ENCODE measurements around the gene JDP2. TPM values are rescaled to one million over a fixed set of nuclear protein-coding genes. Genes with fewer than 3 reads are reported as not detected.

Gene JDP2
- total RNA-seq, 4 donors from 2014 or later = 32.9 to 86.8 (median 50.1) TPM

DNA sequence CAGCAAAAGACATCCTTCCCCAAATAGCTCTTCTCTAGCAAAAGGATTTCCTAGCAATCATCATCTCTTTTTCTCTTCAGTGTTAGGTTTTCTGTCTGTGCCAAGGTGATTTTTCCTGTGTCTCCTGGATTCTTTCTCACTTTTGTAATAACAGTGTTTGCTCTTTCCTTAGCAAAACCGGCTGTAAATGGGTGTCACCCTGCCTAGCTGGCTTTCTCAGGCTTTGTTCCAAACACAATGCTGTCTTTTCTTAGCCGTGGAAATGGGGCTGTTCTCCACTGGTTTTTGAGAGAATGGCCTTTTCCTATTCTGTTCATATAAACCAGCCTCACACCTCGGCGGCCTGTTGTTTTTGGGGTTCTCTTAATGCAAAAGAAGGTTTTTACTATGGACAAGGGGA lies 21.9 kb downstream of the JDP2 start:
- no peaks in the 10 kb centered on the region for H3K27me3 ChIP-seq
- H3K4me3 ChIP-seq = no peak overlapping the region
- H3K27ac ChIP-seq = peak overlapping the region; percentile 39 to 86
- H3K4me1 ChIP-seq = peaks cover 20 to 22% of the 10 kb centered on the region in 2 donors
- no peak for DNase-seq
- TF ChIP-seq POLR2A (IDR thresholded peaks at IDR 0.05) = no peak
- TF ChIP-seq, protein P1, sequence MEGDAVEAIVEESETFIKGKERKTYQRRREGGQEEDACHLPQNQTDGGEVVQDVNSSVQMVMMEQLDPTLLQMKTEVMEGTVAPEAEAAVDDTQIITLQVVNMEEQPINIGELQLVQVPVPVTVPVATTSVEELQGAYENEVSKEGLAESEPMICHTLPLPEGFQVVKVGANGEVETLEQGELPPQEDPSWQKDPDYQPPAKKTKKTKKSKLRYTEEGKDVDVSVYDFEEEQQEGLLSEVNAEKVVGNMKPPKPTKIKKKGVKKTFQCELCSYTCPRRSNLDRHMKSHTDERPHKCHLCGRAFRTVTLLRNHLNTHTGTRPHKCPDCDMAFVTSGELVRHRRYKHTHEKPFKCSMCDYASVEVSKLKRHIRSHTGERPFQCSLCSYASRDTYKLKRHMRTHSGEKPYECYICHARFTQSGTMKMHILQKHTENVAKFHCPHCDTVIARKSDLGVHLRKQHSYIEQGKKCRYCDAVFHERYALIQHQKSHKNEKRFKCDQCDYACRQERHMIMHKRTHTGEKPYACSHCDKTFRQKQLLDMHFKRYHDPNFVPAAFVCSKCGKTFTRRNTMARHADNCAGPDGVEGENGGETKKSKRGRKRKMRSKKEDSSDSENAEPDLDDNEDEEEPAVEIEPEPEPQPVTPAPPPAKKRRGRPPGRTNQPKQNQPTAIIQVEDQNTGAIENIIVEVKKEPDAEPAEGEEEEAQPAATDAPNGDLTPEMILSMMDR (IDR thresholded peaks at IDR 0.05) = no peak
- H3K36me3 ChIP-seq = no peaks in the 10 kb centered on the region
- no peaks in the 10 kb centered on the region for H3K9me3 ChIP-seq
- intact Hi-C loops (cut with DNase I; ENCODE audit: low total_unique reads) = no loop called here

DNA sequence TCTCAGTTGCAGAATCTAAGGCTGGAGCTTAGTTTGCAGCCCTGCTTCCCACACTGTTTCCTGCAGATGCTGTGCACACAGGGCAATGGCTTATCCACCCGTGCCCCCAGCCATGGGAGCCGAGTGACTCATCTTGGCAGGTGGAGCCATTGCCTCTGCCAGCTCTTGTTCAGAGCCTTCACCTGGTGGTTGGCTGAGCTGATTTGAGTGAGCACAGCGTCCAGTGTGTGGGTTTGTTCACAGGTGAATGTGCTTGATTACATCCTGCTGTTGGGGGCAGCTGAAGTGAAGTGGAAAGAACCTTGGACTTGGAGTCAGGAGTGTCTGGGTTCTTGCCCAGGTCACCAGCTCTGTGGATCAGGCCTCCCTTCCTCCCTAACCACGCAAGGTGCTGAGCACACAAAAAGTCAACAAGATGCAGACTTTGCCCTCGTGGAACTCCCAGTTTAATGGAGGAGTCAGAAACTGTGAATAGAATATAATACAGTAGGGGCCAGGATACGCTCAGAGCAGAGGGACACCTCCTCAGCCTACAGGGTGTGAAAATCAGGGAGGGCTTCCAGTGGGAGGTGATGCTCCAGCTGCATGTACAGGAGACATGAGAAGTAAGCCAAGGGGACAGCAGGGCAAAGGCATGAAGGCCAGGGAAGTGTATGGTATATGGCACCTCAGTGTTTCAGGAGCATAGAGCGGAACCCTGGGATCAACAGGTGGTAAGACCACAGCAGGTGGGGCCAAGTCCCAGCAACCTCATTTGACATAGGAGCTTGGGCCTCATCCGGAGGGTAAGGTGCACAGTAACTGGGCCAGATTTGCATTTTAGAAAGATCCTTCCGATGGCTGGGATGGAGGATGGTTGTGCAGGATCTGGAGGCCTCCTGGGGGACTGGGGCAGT lies 22.8 kb downstream of the JDP2 start:
- Histone ChIP-seq H3K27me3 (no peaks in the 10 kb centered on the region), H3K9me3 (no peaks in the 10 kb centered on the region), H3K4me1 (peaks cover 25 to 28% of the 10 kb centered on the region in 2 donors), H3K36me3 (no peaks in the 10 kb centered on the region), H3K4me3 (no peak overlapping the region), H3K27ac (peak overlapping the region; percentile 39 to 86)
- intact Hi-C loops (cut with DNase I; ENCODE audit: low total_unique reads) = no loop called here
- peak; percentile 64 to 68 for DNase-seq
- no peak for TF ChIP-seq POLR2A (IDR thresholded peaks at IDR 0.05)
- TF ChIP-seq, protein P1 (IDR thresholded peaks at IDR 0.05) = no peak

DNA sequence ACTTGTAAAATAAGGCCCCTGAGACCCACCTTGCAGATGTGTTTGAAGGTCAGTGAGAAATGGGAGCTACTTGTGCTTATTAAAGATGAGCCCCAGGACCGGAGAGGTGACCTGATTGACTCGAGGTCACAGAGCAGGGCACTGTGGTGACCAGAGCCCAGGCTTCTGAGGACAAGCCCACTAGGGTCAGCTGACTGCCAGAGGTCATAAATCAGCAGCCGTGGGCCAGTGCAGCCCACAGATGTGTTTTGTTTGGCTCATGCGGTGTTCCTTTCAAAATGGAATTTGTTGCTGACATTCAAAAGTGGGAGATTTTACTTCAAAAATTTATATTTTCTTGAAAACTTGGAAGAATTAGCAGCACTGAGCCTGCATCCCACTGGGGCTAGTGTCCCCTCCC lies 24.5 kb downstream of the JDP2 start:
- H3K36me3 ChIP-seq = no peaks in the 10 kb centered on the region
- peaks cover 25 to 35% of the 10 kb centered on the region in 2 donors for H3K4me1 ChIP-seq
- H3K27me3 ChIP-seq = no peaks in the 10 kb centered on the region
- no peak for DNase-seq
- no peaks in the 10 kb centered on the region for H3K9me3 ChIP-seq
- TF ChIP-seq POLR2A (IDR thresholded peaks at IDR 0.05) = no peak
- no peak overlapping the region for H3K4me3 ChIP-seq
- intact Hi-C loops (cut with DNase I; ENCODE audit: low total_unique reads) = no loop called here
- peak overlapping the region; percentile 80 to 86 for H3K27ac ChIP-seq

DNA sequence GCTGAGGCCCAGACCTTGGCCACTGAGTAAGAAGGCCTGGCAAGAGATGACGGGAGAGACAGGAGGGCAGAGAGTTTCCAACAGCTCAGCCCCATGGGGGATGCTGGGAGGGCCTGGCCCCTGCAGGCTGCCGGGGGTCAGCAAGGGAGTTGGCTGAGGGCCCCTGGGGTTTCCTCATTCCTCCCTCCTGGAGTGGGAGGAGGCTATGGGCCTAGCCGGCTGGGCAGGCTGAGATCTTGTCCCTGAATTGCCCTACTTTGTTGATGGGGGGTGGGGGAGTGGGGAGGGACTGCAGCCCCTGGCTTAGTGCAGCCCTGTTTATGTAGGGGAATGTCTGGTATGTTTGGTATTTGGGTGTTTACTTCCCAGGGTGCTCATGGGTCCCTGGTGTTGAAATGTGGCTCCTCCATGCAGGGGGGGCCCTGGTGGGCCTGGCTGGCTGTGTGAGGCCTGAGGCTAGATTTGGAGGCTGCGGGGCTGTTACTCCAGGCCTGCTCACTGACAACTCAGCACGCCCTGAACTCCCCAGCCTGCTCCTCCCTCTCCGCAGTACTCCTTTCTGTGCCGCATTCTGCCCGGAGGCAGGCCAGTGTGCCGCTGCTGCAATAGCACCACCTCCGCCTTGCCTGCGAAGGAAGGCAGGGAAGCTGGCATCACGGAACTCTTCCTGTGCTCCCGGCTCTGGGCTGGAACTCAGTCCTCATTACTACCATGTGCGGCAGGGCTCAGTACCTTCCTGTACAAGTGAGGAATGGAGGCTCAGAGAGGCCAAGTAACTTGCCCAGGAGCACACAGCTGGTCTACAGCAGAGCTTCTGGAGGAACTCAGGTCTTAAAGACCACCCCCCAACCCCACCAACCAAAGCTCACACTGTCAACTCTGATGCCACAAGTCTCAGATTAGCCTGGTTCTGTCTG lies 25.3 kb downstream of the JDP2 start:
- no peaks in the 10 kb centered on the region for H3K9me3 ChIP-seq
- no peak overlapping the region for H3K4me3 ChIP-seq
- TF ChIP-seq, protein P1 (IDR thresholded peaks at IDR 0.05) = no peak
- no peak for TF ChIP-seq POLR2A (IDR thresholded peaks at IDR 0.05)
- H3K36me3 ChIP-seq = no peaks in the 10 kb centered on the region
- peaks cover 25 to 35% of the 10 kb centered on the region in 2 donors for H3K4me1 ChIP-seq
- DNase-seq = peak; percentile 79 to 84
- no peaks in the 10 kb centered on the region for H3K27me3 ChIP-seq
- intact Hi-C loops (cut with DNase I; ENCODE audit: low total_unique reads) = no loop called here
- peak overlapping the region; percentile 80 to 86 for H3K27ac ChIP-seq

DNA sequence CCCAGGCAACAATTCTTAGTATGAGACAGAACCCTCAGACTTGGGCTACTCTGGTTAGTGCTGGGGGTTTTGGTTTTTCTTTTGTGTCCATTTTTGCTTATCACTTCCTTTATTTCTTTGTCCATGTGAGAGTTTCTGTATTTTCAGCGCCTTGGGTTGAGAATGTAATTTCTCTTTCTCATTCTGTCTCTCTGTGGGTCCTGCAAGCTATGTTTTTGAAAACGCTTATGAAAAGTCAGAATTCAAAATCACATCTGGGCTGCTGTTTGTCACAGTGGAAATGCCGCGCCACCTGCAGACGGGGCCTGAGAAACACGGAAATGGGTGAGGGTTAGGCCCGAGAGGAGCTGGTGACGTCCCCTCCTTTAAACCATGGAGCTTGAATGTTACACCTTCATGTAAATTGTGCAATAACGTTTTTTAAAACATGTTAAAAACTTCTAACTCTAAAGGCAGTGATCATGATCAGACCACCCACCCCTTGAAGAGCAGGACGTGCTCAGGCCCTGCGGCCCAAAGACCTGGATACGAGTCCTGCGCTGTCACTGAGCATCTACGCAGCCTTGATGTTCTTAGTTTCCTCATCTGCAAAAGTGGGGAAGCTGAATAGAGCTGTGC lies 26.1 kb downstream of the JDP2 start:
- H3K27ac ChIP-seq = peak overlapping the region; percentile 80 to 86
- H3K9me3 ChIP-seq = no peaks in the 10 kb centered on the region
- TF ChIP-seq POLR2A (IDR thresholded peaks at IDR 0.05) = no peak
- TF ChIP-seq, protein P1 (IDR thresholded peaks at IDR 0.05) = no peak
- DNase-seq = no peak
- intact Hi-C loops (cut with DNase I; ENCODE audit: low total_unique reads) = no loop called here
- no peaks in the 10 kb centered on the region for H3K36me3 ChIP-seq
- no peak overlapping the region for H3K4me3 ChIP-seq
- no peaks in the 10 kb centered on the region for H3K27me3 ChIP-seq
- peaks cover 25 to 36% of the 10 kb centered on the region in 2 donors for H3K4me1 ChIP-seq
